ENCODE data around the gene SPO11.

- TF ChIP-seq CTCF (IDR thresholded peaks at IDR 0.05; ENCODE audit: low read depth, low read length, poor library complexity, severe bottlenecking) (no peak), EZH2phosphoT487 (IDR thresholded peaks at IDR 0.05; ENCODE audit: borderline replicate concordance, low read length) (no peak)
Observed at GRCh38 chr20:57378646-57379262, 49.2 kb downstream of the SPO11 start.
